Measurements from ENCODE around the gene ASIC4.

The ASIC4 gene

DNA sequence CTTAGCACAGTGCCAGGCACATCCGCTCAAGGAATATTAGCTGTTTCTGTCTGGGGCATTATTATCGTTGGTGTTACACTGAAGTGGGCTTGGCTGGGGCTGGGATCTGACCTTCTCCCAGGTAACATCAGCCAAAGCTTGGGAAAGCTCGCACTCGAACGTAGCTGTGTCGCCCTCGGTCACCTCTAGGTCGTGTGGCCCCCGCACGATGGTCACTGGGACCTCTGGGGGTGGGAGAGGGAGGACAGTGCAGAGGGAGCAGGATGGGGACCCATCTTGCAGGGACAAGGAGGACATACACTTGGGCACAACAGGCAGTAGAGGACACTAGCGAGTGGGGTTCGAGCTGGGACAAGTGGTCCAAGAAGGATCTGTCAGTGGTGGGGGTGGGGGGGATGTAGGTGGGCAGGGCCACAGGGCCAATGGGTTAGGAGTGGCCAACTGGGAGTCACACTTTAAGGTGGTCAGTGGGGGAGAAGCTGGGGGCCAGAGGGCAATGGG lies 39.2 kb downstream of the ASIC4 start:
- DNase-seq (ENCODE audit: low read depth): no peak

GRCh38 chr2:219554350-219554749 lies 40.1 kb downstream of the ASIC4 start:
- DNase-seq (ENCODE audit: low read depth): no peak

DNA sequence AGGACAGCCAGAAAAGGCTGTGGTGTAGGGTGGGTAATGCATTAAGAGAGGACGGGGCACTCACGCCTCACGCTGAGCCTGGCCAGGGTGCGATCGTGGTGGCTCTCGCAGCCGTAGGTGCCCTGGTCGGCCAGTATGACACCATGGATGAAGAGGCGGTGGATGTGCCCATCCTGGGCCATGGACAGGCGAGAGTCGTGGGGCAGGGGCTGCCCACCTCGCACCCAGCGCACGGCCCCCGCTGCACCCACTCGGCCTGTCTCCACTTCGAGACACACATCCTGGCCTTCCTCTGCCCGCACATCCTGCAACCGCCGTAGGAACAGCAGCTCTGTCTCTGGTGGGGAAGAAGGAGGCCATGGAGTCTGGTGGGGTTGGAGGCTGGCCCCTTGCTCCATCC lies 41.7 kb downstream of the ASIC4 start:
- DNase-seq (ENCODE audit: low read depth): no peak

GRCh38 chr2:219556413-219556812 lies 42.1 kb downstream of the ASIC4 start:
- DNase-seq (ENCODE audit: low read depth): no peak

DNA sequence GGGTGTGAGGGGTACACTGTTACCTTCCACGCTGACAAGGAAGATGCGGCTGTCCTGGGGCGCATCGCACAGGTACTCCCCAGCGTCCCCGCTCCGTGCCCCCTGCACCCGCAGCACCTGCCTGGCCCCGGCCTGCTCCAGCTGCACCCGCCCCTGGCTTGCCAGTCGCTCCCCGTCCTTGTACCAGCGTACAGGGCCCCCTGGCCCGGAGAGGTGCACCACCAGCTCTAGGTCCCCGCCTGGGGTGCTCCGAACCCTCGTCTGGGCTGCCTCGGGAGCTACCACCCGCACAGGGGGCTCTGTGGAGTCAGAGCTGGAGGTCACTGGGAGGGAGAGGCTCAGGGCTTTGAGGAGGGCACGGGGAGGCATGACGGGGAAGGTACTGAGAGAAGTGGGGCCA lies 43.0 kb downstream of the ASIC4 start:
- no peak for DNase-seq (ENCODE audit: low read depth)

DNA sequence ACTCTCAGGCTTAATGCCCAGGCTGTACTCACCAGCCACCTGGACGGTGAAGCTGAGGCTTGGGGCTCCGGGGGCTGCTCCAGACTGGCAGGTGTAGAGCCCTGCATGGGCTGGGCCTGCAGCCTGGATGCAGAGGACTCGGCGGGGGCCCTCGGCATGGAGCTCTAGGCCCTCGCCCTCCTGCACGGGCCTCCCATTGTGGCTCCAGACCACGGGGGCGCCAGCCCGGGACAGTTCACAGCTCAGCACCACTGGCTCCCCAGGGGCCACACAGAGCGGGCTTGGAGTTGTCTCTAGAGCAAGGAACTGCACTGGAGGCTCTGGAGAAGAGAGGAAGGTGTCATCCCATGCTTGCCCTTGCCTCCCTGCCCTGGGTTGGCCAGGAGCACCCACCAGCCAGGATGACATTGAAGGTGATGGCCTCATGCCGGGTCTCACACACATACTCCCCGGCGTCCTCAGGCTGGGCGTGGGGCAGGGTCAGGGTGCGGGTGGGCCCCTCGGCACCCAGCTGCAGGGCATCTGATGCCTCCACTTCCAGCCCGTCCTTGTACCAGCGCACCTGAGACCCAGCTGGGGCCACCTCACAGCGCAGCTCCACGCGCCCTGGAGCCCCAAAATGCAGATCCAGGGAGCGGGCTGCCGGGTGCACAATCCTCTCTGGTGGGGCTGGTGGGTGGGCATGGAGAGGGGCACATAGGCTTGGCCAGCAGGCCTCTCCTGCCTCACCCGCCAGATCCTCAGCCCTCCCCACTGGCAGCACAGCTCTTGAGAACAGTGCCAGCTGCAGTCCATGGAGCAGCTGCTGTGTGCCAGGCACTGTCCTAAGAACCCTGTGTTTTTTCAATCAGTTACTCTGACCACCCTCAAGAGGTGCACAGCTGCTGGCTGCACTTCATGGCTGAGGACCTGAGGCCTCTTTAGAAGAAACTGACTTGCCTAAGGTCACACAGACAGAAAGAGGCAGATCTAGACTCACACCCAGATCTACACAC lies 43.8 kb downstream of the ASIC4 start:
- DNase-seq (ENCODE audit: low read depth): no peak

DNA sequence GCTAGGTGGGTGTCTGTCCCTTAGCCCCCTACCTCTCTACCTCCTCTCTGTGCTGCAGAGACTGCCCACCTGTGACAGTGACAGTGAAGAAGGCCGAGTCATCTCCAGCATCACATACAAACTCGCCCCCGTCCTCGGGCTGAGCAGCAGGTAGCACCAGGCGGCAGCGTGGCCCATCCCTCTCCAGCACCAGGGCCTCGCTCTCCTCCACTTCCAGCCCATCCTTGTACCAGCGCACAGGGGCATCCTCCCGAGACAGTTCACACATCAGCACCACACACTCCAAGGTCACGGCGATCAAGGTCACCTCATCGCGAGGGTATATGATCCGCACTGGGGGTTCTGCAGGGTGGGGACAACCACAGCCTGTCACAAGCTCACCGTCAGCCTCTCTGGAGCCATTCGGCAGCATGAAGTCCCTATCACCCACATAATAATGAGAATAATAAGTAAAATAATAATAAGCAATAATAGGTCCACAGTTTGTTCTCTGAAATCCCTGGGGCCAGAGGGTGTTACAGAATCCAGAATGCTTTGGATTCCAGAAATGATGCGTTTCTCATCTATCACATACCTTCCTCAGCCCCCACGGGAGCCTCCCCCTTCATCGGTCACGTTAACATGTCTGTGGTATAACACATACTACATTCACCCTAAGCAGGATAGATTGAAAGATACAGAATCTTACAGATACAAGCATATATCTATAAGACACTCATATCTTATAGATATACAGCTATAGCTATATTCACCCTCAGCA lies 45.1 kb downstream of the ASIC4 start:
- DNase-seq (ENCODE audit: low read depth): no peak

DNA sequence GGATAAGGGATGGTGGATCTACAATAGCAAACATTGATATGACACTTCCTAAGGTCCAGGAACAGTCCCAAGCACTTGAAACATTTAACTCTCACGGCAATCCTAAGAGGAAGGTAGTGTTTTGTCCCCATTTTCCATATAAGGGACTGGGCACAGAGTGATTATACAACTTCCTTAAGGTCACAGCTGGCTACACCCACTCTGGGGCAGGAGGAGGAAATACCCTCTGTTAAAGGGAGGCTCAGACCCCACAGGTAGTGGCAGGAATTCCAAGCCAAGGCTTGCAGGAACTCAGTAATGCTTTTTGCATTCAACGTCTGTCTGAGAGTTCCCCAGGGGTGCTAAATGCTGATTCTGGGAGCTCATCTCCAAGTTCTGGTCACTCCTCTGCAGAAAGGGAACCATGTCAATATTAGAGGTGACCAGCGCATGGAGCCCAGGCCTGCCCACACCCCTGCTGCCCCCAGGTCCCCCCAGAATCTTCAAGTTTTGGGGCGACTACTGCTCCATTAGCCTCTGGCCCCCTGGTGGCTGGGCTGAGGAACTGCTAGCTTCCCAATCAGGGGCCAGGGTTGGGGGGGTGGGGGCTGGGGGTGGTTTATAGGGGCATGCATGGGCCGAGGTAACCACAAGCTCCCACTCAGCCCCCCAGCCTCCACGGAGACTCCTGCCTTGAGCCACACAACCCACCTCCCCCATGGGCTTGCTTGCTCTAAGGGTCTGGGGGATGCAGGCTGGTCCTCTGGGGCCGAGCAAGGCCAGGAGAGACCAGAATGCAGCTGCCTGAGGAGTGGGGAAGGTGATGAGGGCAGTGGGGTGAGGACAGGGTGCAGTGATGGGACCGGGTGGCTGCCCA lies 46.0 kb downstream of the ASIC4 start:
- DNase-seq (ENCODE audit: low read depth): no peak

DNA sequence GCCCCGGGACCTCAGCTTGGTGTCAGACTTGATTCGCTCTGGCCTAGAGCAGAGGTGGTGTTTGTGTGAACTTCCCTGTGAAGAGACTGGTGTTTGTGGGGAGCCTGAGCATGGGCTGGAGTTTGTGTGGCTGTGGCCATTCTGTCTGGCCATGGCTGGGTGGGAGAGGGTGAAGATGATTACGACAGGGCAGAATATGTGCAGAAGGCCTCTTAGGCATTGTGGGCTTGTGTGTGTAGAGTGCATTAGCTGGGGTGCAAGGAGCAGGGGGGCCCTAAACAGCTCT lies 46.6 kb downstream of the ASIC4 start:
- no peak for DNase-seq (ENCODE audit: low read depth)

DNA sequence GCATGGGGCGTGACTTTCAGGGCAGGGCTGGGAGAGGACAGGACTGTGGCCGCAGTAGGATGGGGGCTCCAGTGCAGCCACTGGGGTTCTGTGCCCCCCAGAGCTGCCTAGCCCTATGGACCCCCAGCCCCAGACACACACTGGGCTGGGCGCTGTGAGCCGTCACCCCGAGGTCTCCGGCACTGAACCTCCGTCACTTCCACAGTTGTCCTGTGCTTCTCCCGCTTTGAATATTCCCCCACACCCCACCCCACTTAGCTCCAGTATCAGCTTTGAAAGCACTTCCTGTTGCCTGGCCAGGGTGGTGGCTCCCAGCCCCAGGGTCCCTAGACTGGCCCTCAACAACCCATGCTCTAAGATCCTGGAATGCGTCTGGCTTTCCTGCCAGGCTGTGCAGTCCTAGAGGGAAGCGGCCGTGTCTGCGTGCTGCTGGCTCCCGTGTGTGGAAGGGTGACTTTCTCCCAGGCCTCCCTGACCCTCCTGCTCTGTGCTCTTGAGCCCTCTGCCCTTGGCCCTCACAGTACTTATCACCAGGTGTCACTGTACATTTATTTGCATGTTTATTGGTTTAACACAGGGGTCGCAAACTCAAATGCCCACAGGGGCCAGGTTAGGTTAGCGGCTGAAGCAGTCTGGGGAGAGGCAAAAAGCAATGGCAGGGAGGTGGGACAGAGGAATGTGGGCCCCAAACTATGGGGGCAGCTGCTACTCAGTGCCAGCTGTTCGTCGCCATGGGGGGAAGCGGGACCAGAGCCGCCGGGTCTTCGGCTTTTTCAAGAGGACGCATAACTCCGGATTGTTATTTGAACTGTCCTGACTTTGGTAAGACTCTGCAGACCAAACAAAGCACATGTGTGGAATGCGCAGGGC lies 47.1 kb downstream of the ASIC4 start:
- no peak for DNase-seq (ENCODE audit: low read depth)

DNA sequence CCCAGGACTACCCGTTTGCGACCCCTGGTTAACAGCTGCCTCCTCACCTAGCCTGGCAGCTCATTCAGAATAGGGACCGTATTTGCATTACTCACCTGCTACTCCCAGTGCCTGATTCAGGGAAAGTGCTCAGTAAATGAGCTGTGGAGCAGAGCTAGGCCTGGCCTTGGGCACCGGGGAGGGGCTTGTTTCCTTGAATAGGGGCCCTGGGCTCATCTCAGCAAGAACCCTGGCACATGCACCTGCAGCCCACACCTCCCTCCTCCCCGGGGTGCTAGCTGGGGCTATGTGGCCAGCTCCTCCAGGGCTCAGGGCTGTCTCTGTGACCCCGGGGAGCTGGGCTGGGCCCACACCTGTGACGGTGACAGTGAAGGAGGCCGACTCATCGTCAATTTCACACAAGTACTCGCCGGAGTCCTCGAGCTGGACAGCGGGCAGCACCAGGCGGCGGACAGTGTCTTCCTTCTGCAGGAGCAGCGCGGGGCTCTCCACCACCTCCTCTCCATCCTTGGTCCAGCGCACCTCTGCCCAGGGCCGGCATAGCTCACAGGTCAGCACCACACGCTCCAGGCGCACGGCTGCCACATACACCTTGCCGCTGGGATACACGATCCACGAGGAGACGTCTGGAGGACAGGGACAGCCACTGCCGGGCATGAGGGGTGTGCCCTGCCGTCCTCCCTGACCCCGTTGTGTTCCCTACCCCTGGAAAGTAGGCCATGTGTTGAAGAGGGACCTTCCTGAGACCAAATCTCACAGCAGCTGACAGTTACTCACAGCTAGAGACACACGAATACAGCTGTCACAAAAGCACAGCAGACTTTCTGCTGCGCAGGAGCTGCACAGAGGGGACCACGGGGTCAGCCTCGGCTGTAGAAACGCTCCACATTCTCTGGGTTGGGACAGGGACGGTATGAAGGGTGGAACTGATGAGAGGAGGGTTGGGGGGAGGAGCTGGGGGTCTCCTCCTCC lies 48.1 kb downstream of the ASIC4 start:
- DNase-seq (ENCODE audit: low read depth): no peak

DNA sequence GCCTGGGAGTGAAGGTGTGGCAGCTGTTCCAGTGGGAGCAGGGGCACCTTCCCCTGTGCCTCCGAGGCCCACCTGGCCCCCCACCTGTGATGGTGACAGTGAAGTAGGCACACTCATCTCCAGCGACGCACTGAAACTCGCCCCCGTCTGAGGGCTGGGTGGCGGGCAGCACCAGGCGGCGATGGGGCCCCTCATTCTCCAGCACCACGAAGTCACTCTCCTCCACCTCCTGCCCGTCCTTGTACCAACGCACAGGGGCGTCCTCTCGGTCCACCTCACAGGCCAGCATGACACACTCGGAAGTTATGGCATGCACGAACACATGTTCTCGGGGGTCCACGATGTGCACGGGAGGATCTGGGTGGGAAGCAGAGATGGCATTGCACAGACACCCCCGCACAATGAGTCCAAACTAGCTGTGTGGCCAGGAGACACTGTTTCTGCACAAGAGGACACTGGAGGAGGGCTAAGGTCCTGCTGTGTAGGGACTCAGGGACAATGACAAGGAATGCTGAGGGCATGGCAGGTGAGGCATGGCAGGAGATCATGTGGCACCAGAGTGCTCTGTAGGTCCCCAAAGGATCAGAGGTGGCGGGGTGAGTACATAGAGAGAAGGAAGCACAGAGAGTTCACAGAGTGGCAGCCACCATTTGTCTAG lies 49.1 kb downstream of the ASIC4 start:
- no peak for DNase-seq (ENCODE audit: low read depth)

- DNase-seq (ENCODE audit: low read depth): no peak
These were observed 51.1 kb downstream of the ASIC4 start for GRCh38 chr2:219565130-219566080.

DNA sequence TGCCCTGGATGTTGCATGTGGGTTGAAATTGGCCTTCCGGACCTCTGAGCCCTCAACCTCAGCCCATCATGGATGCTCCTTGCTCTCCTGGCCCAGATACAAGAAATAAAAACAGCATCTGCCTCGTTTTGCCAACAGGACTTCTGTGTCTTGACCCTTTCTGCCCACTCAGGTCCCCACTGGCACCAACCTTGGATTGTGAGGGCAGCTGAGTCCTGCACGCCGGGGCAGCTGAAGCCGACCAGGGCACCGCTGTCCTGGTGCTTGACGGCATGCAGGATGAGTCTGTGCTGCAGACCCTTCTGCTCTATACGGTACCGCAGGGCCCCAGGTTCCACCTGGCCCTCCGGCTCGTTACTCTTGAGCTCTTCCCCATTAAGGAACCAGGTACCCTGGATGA lies 52.4 kb downstream of the ASIC4 start:
- DNase-seq (ENCODE audit: low read depth): no peak

DNA sequence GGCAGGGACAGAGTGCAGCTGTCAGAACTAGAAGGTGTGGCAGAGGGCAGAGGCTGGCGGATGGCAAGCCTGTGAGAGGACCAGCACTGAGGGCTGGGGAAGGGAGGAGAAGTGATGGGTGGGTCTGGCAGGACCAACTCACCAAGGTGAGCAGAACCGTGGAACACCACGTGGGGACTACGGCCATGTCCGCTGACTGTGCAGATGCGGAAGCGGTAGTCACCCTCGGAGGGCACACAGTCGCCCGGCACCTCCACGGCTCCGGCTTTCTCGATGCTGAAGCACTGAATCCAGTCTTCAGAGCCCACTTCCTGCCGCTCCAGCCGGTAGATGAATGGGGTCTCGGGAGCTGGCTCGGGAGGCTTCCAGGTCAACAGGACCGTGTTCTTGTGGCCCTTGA lies 52.8 kb downstream of the ASIC4 start:
- no peak for DNase-seq (ENCODE audit: low read depth)

GRCh38 chr2:219567791-219568361 lies 53.6 kb downstream of the ASIC4 start:
- DNase-seq (ENCODE audit: low read depth): no peak

- DNase-seq (ENCODE audit: low read depth): no peak
These were observed 54.8 kb downstream of the ASIC4 start for GRCh38 chr2:219569041-219569440.

GRCh38 chr2:219569635-219570034 lies 55.4 kb downstream of the ASIC4 start:
- no peak for DNase-seq (ENCODE audit: low read depth)
